ENCODE data around the gene LSAMP.

DNA sequence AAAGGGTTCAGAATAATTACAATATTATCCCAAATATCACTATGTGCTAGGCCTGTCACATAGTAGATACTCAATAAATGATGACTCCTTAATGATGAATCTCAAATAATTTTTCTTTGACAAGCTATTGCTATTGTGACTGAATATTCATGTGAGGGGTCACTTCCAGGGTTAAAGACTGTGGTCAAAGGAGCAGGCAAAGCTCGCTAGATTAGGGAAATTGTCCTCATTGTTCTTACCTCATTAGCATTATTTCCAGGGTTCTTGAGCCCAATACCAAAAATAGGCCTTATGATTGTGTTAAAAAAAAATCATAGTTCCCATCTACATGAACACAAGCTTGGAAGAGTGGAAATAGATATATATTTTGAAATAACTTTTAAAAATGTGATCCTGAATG is 569.8 kb downstream of the LSAMP start:
- TF ChIP-seq, protein P1, sequence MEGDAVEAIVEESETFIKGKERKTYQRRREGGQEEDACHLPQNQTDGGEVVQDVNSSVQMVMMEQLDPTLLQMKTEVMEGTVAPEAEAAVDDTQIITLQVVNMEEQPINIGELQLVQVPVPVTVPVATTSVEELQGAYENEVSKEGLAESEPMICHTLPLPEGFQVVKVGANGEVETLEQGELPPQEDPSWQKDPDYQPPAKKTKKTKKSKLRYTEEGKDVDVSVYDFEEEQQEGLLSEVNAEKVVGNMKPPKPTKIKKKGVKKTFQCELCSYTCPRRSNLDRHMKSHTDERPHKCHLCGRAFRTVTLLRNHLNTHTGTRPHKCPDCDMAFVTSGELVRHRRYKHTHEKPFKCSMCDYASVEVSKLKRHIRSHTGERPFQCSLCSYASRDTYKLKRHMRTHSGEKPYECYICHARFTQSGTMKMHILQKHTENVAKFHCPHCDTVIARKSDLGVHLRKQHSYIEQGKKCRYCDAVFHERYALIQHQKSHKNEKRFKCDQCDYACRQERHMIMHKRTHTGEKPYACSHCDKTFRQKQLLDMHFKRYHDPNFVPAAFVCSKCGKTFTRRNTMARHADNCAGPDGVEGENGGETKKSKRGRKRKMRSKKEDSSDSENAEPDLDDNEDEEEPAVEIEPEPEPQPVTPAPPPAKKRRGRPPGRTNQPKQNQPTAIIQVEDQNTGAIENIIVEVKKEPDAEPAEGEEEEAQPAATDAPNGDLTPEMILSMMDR (IDR thresholded peaks at IDR 0.05; ENCODE audit: borderline replicate concordance, extremely low read depth, low read length, poor library complexity, severe bottlenecking) = no peak
- no peak for TF ChIP-seq EZH2 (IDR thresholded peaks at IDR 0.05; ENCODE audit: borderline replicate concordance, low read depth, low read length, severe bottlenecking)

All from DND-41 (cell line).